ENCODE results near the gene APBB1.

Gene APBB1

GRCh38 chr11:6389905-6390717 lies 28.8 kb downstream of the APBB1 start, which contains the start of gene SMPD1:
Gene SMPD1, plus strand, starts transcription at chr11:6390474. Its CDS starts 125 bp downstream, at chr11:6390599.
- DNase-seq = peak; percentile 61

GRCh38 chr11:6388748-6389147 lies 30.1 kb downstream of the APBB1 start:
- DNase-seq = no peak

- DNase-seq = no peak
These were observed 30.9 kb downstream of the APBB1 start for GRCh38 chr11:6387811-6388599.

DNA sequence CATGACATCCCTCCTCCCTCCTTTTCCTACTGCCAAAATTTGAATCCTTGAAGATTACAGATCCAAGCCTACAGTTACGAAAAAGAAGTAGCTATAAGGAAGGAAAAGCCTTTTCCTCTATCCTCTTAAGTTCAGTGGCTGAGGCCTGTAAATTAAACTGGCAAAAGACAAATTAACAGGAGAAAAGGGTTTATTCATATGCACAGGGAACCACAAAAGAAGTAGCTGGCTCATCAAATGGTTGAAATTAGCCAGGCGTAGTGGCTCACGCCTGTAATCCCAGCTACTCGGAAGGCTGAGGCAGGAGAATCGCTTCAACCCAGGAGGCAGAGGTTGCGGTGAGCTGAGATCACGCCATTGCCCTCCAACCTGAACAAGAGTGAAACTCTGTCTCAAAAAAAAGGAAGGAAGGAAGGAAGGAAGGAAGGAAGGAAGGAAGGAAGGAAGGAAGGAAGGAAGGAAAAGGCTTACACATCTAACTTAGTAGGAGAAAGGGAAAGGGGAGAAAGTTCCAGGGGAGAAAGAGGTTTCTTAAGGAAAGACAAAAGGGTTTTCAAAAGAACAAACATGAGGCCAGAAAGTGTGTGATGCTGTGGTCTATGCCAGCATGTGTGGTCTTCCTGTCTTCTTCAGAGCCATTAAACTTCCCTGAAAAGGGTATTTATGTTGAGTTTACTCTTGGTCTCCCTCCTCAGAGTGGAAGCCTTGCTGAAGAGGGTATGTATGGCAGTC lies 33.7 kb downstream of the APBB1 start:
- DNase-seq = no peak

DNA sequence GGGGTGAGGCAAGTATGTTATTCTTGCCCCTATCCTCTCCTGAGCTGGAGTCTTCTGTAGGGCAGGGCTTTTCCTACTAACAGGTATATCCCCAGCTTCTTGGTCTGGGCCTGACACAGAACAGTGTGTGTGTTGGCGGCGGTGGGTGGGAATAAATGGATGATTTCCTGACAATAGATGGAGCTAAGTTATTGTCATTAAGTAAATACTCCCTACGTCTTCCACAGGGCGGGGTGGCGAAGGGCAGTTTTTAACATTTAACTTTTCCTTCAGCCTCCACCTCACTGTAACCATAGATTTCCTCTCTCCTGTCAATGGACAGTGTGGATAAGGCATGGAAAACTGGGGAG lies 40.3 kb downstream of the APBB1 start:
- DNase-seq = no peak

- peak; percentile 22 for DNase-seq
These were observed 40.8 kb downstream of the APBB1 start for GRCh38 chr11:6377902-6378639.

GRCh38 chr11:6371825-6372224 lies 47.1 kb downstream of the APBB1 start:
- DNase-seq = no peak

GRCh38 chr11:6365659-6366058 lies 53.2 kb downstream of the APBB1 start:
- no peak for DNase-seq

GRCh38 chr11:6362873-6363678 lies 55.8 kb downstream of the APBB1 start:
- DNase-seq = no peak

GRCh38 chr11:6362185-6362872 lies 56.6 kb downstream of the APBB1 start:
- DNase-seq = no peak

GRCh38 chr11:6360183-6360582 lies 58.7 kb downstream of the APBB1 start:
- DNase-seq = no peak

DNA sequence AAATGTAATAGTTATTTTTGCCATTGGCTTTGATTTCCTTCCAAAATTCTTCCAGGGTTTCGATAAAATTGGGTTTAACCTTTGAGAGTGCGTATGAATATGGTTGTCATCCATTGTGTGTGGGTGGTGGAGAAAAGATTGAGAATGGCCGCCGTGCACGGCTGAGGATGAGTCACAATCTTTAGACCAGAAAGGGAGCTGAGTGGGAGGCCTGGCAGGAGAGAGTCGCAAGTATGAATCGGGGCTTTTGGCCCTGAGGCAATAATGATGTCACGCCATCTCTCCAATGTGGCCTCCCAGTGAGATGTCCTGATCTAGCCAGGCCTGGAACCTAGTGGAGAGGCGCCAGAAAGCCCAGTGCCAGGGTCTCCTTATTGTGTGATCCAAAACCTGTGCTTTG lies 61.7 kb downstream of the APBB1 start:
- DNase-seq = no peak

DNA sequence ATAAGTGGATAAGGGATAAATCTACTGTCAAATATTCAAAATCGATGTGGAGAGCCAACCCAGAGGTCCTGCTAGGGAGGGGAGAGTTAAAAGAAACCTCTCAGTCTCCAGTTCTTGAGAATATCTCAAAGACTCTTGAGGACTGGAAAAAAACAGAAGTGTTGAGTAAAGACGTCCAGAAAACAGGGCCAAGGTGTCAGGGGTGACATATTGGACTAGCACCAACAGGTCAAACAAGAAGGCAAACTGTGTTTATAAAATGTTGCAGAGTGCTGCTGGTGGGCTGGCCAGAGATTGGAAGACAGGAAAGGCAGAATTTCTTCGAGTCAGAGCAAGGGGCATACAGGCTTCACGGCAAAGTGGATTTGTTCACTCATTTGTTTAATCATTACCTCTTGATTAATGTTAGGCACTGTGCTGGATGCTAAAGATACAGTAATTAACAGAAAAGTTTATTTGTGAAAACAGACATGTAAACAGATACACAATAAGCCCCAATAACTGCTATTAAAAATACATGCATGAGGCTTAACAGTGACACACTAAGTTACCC lies 62.3 kb downstream of the APBB1 start:
- no peak for DNase-seq

DNA sequence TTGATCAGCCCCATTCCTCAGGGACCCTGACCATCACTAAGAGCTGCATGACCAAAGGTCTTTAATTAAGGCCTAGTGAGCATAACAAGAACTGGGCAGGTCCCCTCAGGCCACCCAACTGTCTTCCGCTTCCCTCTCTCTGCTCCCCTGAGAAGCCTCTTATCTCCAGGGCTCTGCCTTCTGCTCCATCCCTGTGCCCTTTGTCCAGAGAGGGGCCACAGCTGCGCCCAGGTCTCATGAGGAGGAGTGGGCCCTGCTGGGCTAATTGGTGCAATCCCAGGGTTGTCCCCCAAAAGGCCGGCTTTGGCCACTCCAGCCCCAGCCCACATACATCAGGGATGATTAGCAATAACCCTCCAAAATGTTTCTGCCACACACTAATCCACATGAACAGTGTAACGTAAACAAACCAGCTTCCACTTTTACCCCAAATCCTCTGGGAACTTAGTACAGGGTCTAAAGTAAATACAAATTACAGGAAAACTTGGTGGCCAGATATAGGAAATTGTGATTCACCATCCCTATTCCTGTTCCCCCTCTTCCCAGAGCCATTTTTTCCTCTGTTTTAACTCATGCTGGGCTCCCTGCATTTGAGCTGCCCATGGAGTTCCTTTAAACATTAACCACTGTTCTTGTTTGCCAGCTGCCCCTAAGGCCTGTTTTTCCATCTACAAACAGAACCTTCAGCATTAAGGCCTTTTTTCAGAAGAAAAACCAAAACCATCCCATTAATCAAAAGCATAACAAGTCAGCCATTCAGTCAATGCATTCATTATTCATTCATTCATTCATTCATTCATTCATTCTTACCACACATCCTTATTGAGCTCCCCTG lies 64.0 kb downstream of the APBB1 start:
- DNase-seq = no peak

GRCh38 chr11:6353367-6353987 lies 65.4 kb downstream of the APBB1 start:
- DNase-seq = no peak

DNA sequence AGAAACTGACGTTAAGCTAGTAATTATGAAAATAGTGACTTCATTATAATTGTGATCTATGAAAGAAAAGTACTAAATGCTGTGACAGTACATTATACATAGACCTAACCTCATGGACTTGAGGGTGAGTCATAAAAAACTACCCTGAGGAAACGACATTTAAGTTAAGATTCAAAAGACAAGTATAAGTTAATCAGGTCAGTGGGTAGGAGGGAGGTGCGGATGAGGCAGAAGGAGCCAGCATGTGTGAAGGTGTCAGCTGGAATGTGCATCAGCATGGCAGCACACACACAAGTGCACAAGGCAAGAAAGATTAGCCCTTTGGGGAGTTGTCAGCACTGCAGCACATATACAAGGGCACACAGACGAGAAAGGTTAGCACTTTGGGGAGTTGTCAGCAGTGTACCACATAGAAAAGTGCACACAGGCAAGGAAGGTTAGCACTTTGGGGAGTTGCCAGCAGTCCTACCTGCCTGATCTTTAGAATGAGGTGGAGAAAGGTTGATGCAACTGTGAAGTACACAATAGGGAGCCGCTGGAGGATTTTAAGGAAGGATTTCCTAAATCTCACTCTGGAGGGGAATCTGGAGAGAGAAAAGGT lies 67.0 kb downstream of the APBB1 start:
- DNase-seq = no peak

DNA sequence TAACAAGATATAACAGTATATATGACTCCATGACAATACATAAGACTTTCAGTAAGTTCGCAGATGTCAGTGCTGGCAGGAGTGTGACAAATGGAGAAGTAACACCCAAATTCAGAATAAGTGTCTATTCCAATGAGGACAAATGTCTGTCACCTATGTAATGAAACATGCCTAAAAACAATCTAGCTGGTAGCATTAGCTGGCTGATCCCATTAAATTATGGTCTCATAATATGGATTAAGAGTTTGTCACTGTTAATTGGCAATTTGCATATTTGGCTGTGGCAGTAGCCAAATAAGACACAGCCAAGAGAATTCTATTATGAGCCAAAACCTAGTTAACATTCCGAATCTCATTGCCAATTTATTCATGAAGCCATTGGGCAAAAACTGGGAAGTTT lies 68.4 kb downstream of the APBB1 start:
- DNase-seq = no peak

DNA sequence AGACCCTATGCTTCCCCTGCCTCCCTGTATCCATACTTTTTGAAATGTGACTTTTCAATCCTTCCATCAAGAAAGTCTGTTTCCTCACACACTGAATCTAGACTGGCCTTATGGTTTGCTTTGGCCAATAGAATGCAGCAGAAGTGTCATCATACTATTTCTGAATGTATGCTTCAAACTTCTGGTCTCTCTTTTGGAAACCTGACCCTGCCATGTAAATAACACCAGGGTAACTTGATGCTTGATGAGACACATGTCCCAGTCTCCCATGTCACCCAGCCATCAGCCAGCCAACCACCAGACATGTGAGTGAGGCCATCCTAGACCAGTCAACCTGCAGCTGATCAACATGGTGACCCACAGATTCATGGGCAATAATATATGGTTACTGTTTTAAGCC lies 68.9 kb downstream of the APBB1 start:
- no peak for DNase-seq

DNA sequence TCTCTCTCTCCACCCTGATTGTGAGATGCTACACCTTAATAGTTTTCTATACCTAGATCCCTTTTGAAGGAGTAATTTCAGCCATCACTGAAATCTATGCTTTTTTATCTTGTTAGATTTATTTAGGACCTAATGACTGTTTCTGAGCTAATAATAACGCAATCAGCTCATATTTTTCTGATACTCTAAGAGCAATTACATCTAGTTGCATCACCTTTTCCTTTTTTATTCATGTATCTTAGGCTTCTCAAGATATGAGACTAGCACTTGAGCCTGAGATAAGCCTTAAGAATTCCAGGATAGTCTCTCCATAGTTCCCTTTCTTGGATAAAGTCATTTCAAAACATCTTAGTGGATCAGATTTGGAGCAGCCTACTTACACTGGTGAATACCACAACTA lies 73.5 kb downstream of the APBB1 start:
- no peak for DNase-seq
